A549 (cell line): ENCODE measurements around the gene TCP11L1.
"Not testable (repeated sequence)": the region's sequence is repeated elsewhere in the genome, so short reads cannot be mapped to it uniquely, and the experiment has no call there.

ENCODE experiments used
- BCL3 ChIP-seq: fragments of >200 bp; sonication (Bioruptor Twin); formaldehyde crosslinking; IDR thresholded peaks from 3 replicates; pipeline ENCODE4 v1.6.1; 2016
- CBX8 ChIP-seq: fragments of 200-600 bp; sonication (generic); IDR thresholded peaks from 2 replicates; pipeline ENCODE4 v1.6.1; 2016
- CEBPB ChIP-seq, 2 experiments: fragments of >200 bp in 1 of 2; sonication (Bioruptor Twin) in 1 of 2; formaldehyde crosslinking in 1 of 2; IDR thresholded peaks; 2 replicates each; pipeline ENCODE4 v1.6.1; 2012 to 2016
- E2F6 ChIP-seq: IDR thresholded peaks from 2 replicates; pipeline ENCODE4 v1.6.1; 2012; ENCODE audit warnings: low read depth, borderline replicate concordance
- EHF ChIP-seq: fragments of 250-450 bp; sonication (Bioruptor Pico); IDR thresholded peaks from 2 replicates; pipeline ENCODE4 v1.5.0; 2020; ENCODE audit warnings: mild to moderate bottlenecking
- EHMT2 ChIP-seq: fragments of 200-600 bp; sonication (generic); IDR thresholded peaks from 2 replicates; pipeline ENCODE4 v1.6.1; 2016; ENCODE audit warnings: antibody characterized with exemption, low read depth, mild to moderate bottlenecking, moderate library complexity
- ELK1 ChIP-seq: fragments of 150-350 bp; IDR thresholded peaks from 2 replicates; pipeline ENCODE4 v1.6.1; 2014; ENCODE audit warnings: low read depth, mild to moderate bottlenecking, low read length
- FOSB ChIP-seq: fragments of 250-450 bp; sonication (Bioruptor Pico); IDR thresholded peaks from 2 replicates; pipeline ENCODE4 v1.5.0; 2020; ENCODE audit warnings: mild to moderate bottlenecking, moderate library complexity
- MAZ ChIP-seq: fragments of 150-350 bp; IDR thresholded peaks from 2 replicates; pipeline ENCODE4 v1.6.1; 2014; ENCODE audit warnings: antibody characterized with exemption, low read depth, low read length, borderline replicate concordance
- POLR2A ChIP-seq: IDR thresholded peaks from 2 replicates; pipeline ENCODE4 v1.6.1; 2012; ENCODE audit warnings: mild to moderate bottlenecking, low read length
- REST ChIP-seq: fragments of 200-600 bp; sonication (generic); IDR thresholded peaks from 2 replicates; pipeline ENCODE4 v1.6.1; 2016; ENCODE audit warnings: antibody characterized with exemption, mild to moderate bottlenecking, moderate library complexity
- TF ChIP-seq, protein P1 (sequence below): fragments of >200 bp; sonication (Bioruptor Twin); formaldehyde crosslinking; IDR thresholded peaks from 3 replicates; pipeline ENCODE4 v1.5.1; 2016
- TF ChIP-seq, protein P2 (sequence below): fragments of 450-650 bp; IDR thresholded peaks from 2 replicates; pipeline ENCODE4 v1.6.1; 2014; ENCODE audit warnings: antibody characterized with exemption

DNA sequence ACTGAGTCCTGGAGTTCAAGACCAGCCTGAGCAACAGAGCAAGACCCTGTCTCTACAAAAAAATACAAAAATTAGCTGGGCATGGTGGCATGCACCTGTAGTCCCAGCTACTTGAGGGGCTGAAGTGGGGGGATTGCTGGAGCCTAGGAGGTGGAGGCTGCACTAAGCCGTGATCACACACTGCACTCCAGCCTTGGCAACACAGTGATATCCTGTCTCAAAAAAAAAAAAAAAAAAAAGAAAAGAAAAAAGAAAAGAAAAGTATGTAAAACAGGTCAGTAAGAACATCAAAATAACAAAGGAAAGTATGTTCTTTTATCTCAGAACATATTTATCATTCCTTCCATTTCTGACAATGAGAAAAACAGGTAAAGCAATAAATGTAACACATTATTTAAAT lies 83.3 kb downstream of the TCP11L1 start:
- TF ChIP-seq MAZ; EHMT2; E2F6; REST; FOSB (CRISPR knock-in tag); CBX8; ELK1; BCL3; EHF (CRISPR knock-in tag); CEBPB (IDR thresholded peaks at IDR 0.05); POLR2A: not testable (repeated sequence)
- TF ChIP-seq, protein P1, sequence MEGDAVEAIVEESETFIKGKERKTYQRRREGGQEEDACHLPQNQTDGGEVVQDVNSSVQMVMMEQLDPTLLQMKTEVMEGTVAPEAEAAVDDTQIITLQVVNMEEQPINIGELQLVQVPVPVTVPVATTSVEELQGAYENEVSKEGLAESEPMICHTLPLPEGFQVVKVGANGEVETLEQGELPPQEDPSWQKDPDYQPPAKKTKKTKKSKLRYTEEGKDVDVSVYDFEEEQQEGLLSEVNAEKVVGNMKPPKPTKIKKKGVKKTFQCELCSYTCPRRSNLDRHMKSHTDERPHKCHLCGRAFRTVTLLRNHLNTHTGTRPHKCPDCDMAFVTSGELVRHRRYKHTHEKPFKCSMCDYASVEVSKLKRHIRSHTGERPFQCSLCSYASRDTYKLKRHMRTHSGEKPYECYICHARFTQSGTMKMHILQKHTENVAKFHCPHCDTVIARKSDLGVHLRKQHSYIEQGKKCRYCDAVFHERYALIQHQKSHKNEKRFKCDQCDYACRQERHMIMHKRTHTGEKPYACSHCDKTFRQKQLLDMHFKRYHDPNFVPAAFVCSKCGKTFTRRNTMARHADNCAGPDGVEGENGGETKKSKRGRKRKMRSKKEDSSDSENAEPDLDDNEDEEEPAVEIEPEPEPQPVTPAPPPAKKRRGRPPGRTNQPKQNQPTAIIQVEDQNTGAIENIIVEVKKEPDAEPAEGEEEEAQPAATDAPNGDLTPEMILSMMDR, result not testable (repeated sequence)
- TF ChIP-seq, protein P2, sequence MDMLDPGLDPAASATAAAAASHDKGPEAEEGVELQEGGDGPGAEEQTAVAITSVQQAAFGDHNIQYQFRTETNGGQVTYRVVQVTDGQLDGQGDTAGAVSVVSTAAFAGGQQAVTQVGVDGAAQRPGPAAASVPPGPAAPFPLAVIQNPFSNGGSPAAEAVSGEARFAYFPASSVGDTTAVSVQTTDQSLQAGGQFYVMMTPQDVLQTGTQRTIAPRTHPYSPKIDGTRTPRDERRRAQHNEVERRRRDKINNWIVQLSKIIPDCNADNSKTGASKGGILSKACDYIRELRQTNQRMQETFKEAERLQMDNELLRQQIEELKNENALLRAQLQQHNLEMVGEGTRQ, result not testable (repeated sequence)
